DND-41 (cell line): ENCODE measurements around the gene RIPOR2.

Experiments used
- EZH2 ChIP-seq: IDR thresholded peaks from 3 replicates; pipeline ENCODE4 v1.6.1; 2012; ENCODE audit warnings: borderline replicate concordance, low read depth, mild to moderate bottlenecking, moderate library complexity, low read length, inconsistent platforms; ENCODE audit not compliant: severe bottlenecking
- TF ChIP-seq, protein P1 (sequence below): IDR thresholded peaks from 2 replicates; pipeline ENCODE4 v1.5.1; 2012; ENCODE audit warnings: borderline replicate concordance, low read length, moderate library complexity, mild to moderate bottlenecking; ENCODE audit not compliant: poor library complexity, severe bottlenecking; ENCODE audit errors: extremely low read depth

DNA sequence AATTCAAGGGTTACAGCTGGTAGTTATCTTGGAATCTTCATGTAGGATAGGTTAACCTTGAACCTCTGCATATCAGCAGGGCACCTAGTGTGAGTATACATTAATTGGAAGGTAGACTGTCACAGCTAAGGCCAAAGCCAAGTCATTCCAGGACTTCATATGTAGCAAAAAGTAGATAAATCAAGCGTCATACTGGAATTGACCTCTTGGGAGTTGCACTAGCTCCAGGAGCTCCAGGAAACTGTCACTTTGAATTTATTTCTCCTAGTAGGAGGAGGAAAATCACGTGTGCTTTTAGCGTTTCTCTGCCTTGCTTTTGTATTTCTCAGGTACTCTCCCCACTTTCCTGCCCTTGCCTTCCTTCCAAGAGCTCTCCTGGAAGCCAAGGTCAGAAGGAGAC lies 30.3 kb downstream of the RIPOR2 start:
- TF ChIP-seq, protein P1, sequence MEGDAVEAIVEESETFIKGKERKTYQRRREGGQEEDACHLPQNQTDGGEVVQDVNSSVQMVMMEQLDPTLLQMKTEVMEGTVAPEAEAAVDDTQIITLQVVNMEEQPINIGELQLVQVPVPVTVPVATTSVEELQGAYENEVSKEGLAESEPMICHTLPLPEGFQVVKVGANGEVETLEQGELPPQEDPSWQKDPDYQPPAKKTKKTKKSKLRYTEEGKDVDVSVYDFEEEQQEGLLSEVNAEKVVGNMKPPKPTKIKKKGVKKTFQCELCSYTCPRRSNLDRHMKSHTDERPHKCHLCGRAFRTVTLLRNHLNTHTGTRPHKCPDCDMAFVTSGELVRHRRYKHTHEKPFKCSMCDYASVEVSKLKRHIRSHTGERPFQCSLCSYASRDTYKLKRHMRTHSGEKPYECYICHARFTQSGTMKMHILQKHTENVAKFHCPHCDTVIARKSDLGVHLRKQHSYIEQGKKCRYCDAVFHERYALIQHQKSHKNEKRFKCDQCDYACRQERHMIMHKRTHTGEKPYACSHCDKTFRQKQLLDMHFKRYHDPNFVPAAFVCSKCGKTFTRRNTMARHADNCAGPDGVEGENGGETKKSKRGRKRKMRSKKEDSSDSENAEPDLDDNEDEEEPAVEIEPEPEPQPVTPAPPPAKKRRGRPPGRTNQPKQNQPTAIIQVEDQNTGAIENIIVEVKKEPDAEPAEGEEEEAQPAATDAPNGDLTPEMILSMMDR = no peak
- no peak for TF ChIP-seq EZH2
